LoVo (cell line): Measurements from ENCODE around the gene RAB3A.

Experiments used
- DNase-seq: peaks from one replicate; pipeline ENCODE4 v3.0.0-alpha.2; 2016; ENCODE audit warnings: low spot score

The RAB3A gene

DNA sequence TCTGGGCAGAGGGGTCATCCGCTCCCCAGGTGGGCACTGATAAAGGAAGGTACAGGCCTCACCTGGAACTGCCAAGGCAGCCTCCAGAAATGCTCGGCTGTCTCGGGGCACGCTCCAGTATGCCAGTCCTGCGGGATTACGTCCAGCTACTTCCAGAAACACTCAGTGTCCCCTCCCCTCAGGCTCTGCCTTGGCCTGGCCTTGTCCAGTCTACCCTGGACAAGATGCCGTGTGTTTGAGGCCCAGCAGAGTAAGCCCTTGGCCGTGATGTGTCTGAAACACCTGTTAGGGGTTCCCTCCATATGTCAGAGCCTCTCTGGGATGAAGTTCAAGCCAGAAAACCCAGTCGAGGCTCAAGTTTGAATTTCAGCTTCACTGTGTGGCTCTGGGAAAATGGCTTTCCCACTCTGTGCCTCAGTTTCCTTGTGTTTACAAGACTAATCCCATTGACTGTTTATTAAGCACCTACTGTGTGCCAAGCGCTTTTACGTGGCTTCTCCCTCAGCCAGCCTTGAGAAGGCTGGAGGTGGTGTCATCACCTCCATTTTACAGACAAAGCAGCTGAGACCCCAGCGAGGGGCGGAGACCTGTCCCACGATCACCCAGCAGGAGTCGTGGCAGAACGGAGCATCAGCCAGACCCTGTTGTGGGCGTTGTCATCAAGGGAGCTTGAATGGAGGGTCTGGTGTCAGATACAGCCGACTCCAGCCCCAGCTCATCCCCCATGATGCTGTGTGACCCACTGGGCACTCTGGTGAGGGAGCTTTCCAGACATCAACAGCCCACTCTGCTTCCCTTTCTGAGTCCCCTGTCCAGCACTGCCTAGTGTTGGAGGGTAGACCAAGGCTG, 52.8 kb downstream of the RAB3A start:
- no peak for DNase-seq

DNA sequence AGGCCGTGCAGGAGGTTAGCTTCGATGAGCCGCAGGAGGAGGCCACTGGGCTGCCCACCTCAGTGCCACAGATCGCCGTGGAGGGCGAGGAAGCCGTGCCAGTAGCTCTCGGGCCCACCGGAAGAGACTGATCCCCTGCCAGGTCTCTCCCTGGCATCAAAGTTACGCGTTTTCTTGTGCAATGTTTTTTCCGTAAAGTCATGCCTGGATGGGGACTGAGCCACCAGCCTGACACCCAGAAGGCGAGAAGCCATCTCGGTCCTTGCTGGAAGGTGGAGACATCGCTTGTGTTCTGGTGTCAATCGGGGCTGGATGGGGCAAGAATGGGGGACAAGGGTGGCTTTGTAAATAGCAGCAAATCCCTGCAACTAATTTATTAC, 54.3 kb downstream of the RAB3A start:
- no peak for DNase-seq

DNA sequence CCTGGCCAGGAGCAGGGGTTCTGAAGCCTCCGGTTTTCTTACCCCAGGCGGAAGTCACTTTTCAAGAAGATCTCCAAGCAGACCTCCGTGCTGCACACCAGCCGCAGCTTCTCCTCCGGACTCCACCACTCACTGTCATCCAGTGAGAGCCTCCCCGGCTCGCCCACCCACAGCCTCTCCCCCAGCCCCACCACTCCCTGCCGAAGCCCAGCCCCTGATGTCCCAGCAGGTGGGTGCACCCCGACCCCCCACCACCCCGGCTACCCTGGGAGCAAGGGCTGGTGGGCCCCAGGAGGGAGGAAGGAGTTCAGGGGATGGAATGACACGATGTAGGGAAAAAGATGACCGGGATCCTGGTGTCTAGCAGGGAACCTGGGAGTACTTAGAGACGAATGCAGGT, 56.4 kb downstream of the RAB3A start:
- DNase-seq = no peak
